MM.1S (cell line): Measurements from ENCODE around the gene PRR19.

Experiments
- DNase-seq: peaks from one replicate; pipeline ENCODE4 v3.0.0-alpha.2; 2015
- H2AFZ ChIP-seq: fragments of 300-600 bp; sonication (generic); 2 replicates; pipeline ENCODE4 v1.6.0; 2016; ENCODE audit warnings: antibody characterized with exemption, low read length
- H3F3A ChIP-seq: fragments of 300-600 bp; sonication (generic); 2 replicates; pipeline ENCODE4 v1.6.1; 2016; ENCODE audit warnings: mild to moderate bottlenecking, antibody characterized with exemption, low read length, moderate library complexity, mixed read lengths; ENCODE audit not compliant: insufficient read depth
- H3K27ac ChIP-seq: fragments of 300-600 bp; sonication (generic); 2 replicates; pipeline ENCODE4 v1.5.1; 2016; ENCODE audit warnings: mild to moderate bottlenecking, low read length
- H3K27me3 ChIP-seq: fragments of 300-600 bp; sonication (generic); replicated peaks from 2 replicates; pipeline ENCODE4 v1.6.0; 2016; ENCODE audit warnings: low read length; ENCODE audit not compliant: insufficient read depth
- H3K36me3 ChIP-seq: fragments of 300-600 bp; sonication (generic); replicated peaks from 2 replicates; pipeline ENCODE4 v1.6.1; 2016; ENCODE audit warnings: mild to moderate bottlenecking, low read length, mixed read lengths; ENCODE audit not compliant: insufficient read depth
- H3K4me1 ChIP-seq: fragments of 300-600 bp; sonication (generic); 2 replicates; pipeline ENCODE4 v1.6.1; 2016; ENCODE audit warnings: low read length, mixed read lengths
- H3K4me2 ChIP-seq: fragments of 300-600 bp; sonication (generic); 2 replicates; pipeline ENCODE4 v1.6.0; 2016; ENCODE audit warnings: low read depth, low read length
- H3K4me3 ChIP-seq: fragments of 300-600 bp; sonication (generic); 2 replicates; pipeline ENCODE4 v1.5.1; 2016; ENCODE audit warnings: low read length, mixed read lengths
- H3K79me2 ChIP-seq: fragments of 300-600 bp; sonication (generic); 2 replicates; pipeline ENCODE4 v1.6.1; 2016; ENCODE audit warnings: mixed run types, low read length, mixed read lengths
- H3K9ac ChIP-seq: fragments of 300-600 bp; sonication (generic); 2 replicates; pipeline ENCODE4 v1.6.1; 2016; ENCODE audit warnings: low read length, mixed read lengths
- H3K9me2 ChIP-seq: fragments of 300-600 bp; sonication (generic); replicated peaks from 2 replicates; pipeline ENCODE4 v1.6.1; 2016; ENCODE audit warnings: mild to moderate bottlenecking, low read length, mixed read lengths; ENCODE audit not compliant: insufficient read depth
- H3K9me3 ChIP-seq: fragments of 300-600 bp; sonication (generic); replicated peaks from 2 replicates; pipeline ENCODE4 v1.6.1; 2016; ENCODE audit warnings: mild to moderate bottlenecking, low read length, mixed read lengths; ENCODE audit not compliant: insufficient read depth
- H4K20me1 ChIP-seq: fragments of 300-600 bp; sonication (generic); 2 replicates; pipeline ENCODE4 v1.6.1; 2016; ENCODE audit warnings: mild to moderate bottlenecking, low read length, moderate library complexity, mixed read lengths; ENCODE audit not compliant: insufficient read depth
- CTCF ChIP-seq: fragments of 300-600 bp; sonication (generic); IDR thresholded peaks from 2 replicates; pipeline ENCODE4 v1.5.1; 2016; ENCODE audit warnings: antibody characterized with exemption, low read length, mixed read lengths
- EZH2 ChIP-seq: fragments of 300-600 bp; sonication (generic); optimal IDR thresholded peaks from 2 replicates; pipeline ENCODE3; 2017; ENCODE audit warnings: low read depth, mild to moderate bottlenecking, antibody characterized with exemption, low read length, mixed read lengths
- EZH2phosphoT487 ChIP-seq: fragments of 300-600 bp; sonication (generic); IDR thresholded peaks from 2 replicates; pipeline ENCODE4 v1.6.1; 2018; ENCODE audit warnings: antibody characterized with exemption, low read length

PRR19 gene

GRCh38 chr19:42293948-42294347 lies 8.0 kb upstream of the PRR19 start:
- no peaks in the 10 kb centered on the region for H3K4me1 ChIP-seq
- TF ChIP-seq CTCF (no peak), EZH2phosphoT487 (no peak), EZH2 (no peak)
- H3K27me3 ChIP-seq: no peaks in the 10 kb centered on the region

DNA sequence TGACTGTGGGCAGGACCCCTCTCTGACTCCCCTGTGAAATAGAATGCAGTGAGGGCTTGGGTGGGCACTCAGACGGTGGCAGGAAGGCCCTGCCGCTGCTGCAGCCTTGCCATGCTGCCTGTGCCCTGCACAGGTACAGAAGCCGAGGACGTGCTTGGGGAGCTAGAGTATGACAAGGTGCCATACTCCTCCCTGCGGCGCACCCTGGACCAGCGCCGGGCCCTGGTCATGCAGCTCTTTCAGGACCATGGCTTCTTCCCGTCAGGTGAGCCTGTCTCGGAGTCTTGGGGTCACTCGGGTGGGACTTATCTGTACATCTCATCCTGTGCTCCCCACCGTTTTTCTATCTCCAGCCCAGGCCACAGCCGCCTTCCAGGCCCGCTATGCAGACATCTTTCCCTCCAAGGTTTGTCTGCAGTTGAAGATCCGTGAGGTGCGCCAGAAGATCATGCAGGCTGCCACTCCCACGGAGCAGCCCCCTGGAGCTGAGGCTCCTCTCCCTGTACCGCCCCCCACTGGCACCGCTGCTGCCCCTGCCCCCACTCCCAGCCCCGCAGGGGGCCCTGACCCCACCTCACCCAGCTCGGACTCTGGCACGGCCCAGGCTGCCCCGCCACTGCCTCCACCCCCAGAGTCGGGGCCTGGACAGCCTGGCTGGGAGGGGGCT lies 7.3 kb upstream of the PRR19 start:
- no peaks in the 10 kb centered on the region for H3K9me2 ChIP-seq
- H3K4me3 ChIP-seq: no peak overlapping the region
- no peaks in the 10 kb centered on the region for H3K27me3 ChIP-seq
- H2AFZ ChIP-seq: no peak overlapping the region
- no peaks in the 10 kb centered on the region for H3K9me3 ChIP-seq
- H4K20me1 ChIP-seq: no peaks in the 10 kb centered on the region
- no peak overlapping the region for H3K9ac ChIP-seq
- DNase-seq: no peak
- H3K36me3 ChIP-seq: no peaks in the 10 kb centered on the region
- H3K4me1 ChIP-seq: no peaks in the 10 kb centered on the region
- no peaks in the 10 kb centered on the region for H3K79me2 ChIP-seq
- no peak overlapping the region for H3K27ac ChIP-seq
- TF ChIP-seq CTCF (no peak), EZH2phosphoT487 (no peak), EZH2 (no peak)
- H3K4me2 ChIP-seq: no peak overlapping the region
- no peaks in the 10 kb centered on the region for H3F3A ChIP-seq

More at GRCh38 chr19:42293948-42294347, 8.0 kb upstream of the PRR19 start:
- Histone ChIP-seq H2AFZ (no peak overlapping the region), H3K79me2 (no peaks in the 10 kb centered on the region), H3K9me2 (no peaks in the 10 kb centered on the region), H3K9ac (no peak overlapping the region), H3K4me3 (no peak overlapping the region), H3K27ac (no peak overlapping the region), H3K9me3 (no peaks in the 10 kb centered on the region), H4K20me1 (no peaks in the 10 kb centered on the region), H3F3A (no peaks in the 10 kb centered on the region), H3K4me2 (no peak overlapping the region), H3K36me3 (no peaks in the 10 kb centered on the region)
- no peak for DNase-seq

- Histone ChIP-seq H2AFZ (no peak overlapping the region), H3K9ac (no peak overlapping the region), H3K9me3 (no peaks in the 10 kb centered on the region), H3F3A (no peaks in the 10 kb centered on the region), H3K9me2 (no peaks in the 10 kb centered on the region), H4K20me1 (no peaks in the 10 kb centered on the region), H3K4me3 (no peak overlapping the region), H3K36me3 (no peaks in the 10 kb centered on the region), H3K4me1 (no peaks in the 10 kb centered on the region), H3K4me2 (no peak overlapping the region), H3K27ac (no peak overlapping the region), H3K27me3 (no peaks in the 10 kb centered on the region), H3K79me2 (no peaks in the 10 kb centered on the region)
- no peak for TF ChIP-seq CTCF
- TF ChIP-seq EZH2: no peak
- TF ChIP-seq EZH2phosphoT487: no peak
- DNase-seq: no peak
These were observed 6.6 kb upstream of the PRR19 start for GRCh38 chr19:42295342-42295741.
